NCI-H524 (cell line): Measurements from ENCODE around the gene KANK2.

ENCODE experiments used
- DNase-seq, 2 experiments: peaks; one replicate each; lab custom pipeline; 2025; lab: John Stamatoyannopoulos, UW

The KANK2 gene

DNA sequence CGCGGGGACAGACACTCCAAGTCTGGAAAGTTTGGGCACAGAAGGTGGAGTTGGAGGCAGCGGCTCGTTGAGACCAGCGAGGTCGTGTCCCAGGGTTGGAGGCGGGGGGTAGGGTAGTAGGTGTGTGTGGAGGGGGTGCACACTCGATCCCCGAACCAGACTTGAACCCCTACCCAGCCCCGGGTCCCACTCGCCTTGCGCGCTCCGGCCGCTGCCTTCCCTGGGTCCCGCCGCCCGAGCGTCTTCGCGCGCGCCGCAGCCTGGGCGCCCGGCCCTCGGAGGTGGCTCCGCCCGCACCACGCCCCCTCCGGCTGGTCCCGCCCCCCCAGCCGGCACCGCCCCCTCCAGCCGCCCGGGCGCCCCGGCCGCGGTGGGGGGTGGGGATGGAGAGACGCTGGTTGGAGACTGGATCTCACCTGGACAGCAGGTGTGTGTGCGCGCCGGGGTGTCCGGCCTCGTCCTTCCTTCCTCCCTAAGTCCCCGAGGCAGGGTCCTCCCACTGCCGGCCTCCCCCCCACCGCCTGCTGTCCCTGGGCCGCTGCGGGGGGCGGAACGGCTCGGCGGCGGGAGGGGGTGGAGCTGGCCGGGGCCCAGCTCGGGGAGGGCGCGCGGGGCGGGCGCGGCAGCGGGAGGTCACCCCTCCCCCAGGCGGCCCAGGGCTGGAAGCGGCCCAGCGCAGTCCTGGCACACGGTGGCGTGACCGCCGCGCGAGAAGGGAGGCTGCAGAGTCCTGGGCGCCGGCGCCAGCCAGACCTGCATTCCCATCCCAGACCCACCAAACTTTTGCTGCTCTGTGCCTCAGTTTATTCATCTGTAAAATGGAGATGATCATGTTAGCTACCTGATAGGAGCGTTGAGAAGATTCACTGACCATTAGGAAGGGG, at the start of gene KANK2:
Gene KANK2, minus strand, starts transcription at position 255 of the 884 bp plus-strand sequence. CDS start 3,034 bp downstream, outside the sequence.
- peak; percentile 50 to 83 for DNase-seq

DNA sequence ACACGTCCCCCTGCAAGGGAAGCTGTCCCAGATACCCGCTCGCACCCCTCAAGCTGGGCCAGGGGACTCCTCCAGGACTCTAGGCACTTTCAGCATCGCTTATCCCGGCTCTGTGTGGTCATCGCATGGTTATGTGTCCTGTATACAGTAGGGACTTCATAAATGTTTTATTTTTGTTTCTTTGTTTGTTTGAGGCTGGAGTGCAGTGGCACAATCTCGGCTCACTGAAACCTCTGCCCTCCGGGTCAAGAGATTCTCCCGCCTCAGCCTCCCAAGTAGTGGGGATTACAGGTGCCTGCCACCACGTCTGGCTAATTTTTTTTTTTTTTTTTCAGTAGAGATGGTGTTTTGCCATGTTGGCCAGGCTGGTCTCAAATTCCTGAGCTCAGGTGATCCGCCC, 49.6 kb upstream of the KANK2 start:
- no peak for DNase-seq

DNA sequence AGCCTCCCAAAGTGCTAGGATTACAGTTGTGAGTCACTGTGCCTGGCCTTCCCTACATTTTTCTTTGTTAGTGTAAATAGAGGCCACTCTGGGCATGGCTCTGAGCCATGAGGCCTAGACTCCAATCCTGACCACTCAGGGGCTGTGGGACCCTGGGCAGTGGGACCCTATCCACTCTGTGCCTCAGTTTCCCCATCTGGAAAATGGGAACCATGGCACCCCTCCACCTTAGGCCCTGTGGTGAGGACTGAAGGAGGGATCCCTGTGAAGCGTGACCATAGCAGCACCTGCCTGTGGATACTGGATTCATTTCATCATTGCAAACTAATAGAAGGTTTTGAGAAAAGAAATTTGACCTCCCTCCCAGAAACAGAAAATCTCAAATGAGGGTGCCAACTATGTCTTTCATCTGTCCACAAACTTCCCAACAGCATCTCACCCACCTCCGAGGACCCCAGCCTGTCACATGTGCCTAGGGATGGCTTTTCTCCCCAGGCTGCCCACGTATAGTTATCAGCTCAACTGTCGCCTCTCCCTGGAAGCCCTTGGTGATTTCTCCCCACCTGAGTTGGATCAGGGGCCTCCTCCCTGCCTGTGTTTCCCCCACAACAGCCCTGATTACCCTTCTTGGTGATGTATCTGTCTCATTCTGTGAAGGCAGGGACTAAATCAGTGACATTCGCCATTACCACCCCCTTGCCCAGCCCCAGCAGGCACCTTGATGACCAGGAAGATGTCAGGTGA, 47.7 kb upstream of the KANK2 start:
- no peak for DNase-seq

DNA sequence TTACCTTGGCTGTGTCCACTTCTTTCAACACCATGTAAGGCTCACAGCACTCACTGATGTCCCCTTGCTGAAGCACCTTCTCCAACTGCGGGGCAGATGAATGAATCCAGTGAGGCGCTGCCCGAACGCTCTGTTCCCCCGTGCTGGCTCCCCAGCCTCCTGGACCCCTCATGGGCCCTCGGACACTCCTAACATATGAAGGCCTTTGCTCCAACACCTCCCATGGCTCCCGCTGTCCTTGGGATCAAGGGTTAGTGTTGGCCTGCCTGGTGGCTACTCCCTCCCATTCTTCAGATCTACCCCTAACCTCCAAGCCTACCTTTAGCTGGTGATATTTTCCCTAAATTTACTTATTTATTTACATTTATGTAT, 46.4 kb upstream of the KANK2 start:
- no peak for DNase-seq

DNA sequence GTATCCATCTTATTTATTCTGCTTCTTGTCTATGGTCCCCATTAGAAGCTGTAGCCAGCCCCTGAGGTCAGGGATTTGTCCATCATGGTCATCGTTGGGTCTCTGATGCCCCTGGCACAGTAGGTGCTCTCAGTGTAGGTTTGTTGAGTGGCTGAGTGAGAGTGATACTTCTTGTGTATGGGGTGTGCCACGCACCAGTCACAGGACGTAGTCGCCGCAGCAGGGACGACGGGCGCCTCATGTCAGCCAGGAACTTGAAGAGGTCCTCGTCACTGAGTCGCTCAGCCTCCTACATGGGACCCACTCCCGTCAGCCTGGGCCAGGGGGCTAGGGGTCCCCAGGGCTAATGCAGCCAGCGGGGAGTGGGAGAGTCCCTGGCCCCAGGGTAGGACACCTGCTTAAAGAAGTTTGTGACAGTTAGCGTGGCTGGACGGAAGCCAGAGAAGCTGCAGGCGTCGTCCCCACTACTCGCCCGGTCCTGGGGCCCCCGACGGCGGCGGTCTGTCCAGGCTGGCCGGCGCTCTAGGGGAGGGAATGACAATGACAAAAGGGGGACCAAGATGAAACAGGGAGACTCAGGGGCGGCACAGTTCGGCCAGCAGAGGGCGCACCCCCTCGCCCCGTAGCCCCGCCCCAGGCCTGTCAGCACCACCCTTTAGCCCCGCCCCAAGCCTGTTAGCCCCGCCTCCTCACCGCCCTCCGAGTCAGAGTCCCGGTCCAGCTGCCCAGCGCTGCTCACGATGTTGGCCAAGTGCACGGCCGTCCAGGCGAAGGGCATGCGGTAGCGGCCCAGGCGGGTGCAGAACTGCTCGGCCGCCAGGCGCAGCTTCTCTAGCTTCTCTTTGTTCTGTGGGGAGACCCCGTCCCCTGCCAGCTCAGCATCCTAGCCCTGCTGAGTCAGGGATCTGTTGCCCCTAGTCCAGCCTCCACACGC, 45.8 kb upstream of the KANK2 start:
- DNase-seq, result peak; percentile 35 to 50

DNA sequence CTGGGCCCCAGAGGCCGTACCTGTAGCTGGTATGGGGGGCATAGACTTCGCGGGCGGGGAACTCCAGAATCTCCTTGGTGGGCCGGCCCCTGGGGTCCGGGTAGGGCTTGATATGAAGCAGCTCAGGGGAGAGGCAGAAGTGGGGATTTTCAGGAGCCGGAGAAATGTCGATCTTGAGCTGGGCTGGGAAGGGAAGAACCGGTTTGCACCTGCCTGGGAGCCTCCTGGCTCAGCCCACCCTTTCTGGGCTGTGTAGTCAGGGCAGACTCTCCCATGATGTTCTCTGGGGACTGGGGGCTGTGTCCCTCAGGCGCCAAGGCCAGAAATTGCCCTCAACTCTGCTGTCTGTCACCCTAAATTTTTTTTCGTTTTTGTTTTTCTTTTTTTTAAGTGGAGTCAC, 44.7 kb upstream of the KANK2 start:
- DNase-seq, result no peak

DNA sequence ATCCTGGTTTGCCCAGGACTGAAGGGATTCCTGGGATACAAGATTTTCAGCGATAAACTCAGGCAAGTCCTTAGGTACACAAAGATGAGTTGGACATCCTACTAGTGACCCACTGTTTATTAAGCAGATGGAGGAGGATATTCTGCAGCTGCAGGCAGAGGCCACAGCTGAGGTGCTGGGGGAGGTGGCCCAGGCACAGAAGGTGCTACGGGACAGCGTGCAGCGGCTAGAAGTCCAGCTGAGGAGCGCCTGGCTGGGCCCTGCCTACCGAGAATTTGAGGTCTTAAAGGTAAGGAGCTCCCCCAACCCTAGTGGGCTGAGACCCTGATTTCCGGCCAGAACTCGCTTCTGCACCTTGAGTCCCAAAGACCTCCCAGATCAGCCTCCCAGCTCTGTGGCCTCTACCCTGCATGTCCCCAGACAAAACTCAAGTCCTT, 42.7 kb upstream of the KANK2 start:
- no peak for DNase-seq

DNA sequence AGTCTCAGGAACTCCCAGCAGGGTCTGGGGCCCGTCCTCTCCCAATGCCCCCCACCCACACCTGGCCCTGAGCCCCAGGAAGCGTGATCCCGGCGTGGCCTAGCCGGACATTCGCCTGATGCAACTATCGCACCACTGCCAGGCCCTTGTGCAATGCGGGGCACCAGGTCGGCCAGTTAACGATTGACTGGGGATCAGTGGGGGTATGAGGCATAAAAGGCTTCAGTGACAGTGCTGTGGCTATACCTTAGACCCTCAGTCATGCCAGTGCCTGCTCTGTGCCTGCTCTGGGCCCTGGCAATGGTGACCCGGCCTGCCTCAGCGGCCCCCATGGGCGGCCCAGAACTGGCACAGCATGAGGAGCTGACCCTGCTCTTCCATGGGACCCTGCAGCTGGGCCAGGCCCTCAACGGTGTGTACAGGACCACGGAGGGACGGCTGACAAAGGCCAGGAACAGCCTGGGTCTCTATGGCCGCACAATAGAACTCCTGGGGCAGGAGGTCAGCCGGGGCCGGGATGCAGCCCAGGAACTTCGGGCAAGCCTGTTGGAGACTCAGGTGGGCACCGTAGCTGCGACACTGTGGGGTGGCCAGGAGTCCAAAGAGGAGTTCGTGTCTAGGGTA, 42.1 kb upstream of the KANK2 start, which contains the start of gene ANGPTL8:
Gene ANGPTL8, plus strand, starts transcription at position 243 of the 624 bp plus-strand sequence. Its CDS starts 19 bp downstream, at position 262.
- DNase-seq, result no peak

DNA sequence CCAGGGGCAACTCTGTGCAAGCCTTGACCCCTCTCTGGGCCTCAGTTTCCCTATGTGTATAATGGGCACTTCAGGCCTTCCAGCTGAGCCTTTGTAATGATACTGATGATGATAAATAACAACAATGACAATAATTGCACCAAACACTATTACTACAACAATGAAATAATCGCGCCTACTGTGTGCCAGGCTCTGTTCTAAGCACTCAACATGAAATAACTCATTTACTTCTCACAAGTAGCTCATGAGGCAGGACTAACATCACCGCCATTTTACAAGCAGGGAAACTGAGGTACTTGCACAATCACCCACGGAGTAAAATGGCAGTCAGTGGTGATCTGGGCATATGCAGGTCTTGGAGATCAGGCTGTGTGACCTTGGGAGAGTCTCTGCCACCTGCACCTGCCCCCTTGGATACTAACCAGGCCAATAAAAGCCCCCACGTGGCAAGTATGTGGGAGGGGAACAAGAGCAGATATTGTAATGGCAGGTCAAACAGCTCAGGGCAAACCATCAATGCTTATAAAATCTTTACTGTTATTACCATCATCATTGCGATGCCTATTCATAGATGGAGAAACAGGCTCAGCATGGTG, 41.5 kb upstream of the KANK2 start:
- DNase-seq, result no peak

DNA sequence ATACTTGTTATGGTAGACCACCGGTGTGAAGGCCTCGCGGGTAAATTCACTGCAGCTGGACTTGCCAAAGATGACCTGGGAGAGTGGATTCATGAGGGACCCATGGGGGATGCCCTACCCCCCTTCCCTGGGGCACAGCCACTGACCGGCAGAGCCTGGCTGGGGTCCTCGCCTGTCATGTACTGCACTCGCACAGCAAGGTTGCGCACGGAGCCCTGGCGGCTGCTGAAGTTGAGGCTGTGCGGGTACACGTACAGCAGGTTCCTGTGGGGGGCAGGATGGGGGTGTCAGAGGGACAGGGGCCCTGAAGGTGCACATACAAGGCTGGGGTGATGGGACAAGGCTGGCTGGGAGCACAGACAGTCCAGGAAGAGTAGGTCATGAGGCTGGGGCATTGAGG, 40.7 kb upstream of the KANK2 start:
- DNase-seq, result no peak

DNA sequence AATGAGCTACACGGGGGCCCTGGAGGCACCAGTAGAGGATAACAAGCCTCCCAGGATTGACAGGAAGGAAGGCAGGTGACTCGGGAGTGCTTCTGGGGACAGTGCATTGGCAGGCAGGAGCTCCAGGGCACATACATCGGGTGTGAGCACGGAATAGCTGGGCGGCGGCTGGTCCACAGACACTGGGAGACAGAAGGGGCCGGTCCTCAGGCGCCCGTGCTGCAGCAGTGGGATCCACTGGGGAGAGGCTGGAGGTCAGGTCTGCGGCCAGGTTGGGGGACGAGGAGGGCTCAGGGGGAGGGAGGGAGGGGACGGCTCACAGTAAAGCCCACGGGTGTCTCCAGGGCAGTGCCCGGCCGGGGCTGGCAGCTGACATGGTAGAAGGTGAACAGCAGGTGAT, 40.0 kb upstream of the KANK2 start:
- DNase-seq, result no peak

DNA sequence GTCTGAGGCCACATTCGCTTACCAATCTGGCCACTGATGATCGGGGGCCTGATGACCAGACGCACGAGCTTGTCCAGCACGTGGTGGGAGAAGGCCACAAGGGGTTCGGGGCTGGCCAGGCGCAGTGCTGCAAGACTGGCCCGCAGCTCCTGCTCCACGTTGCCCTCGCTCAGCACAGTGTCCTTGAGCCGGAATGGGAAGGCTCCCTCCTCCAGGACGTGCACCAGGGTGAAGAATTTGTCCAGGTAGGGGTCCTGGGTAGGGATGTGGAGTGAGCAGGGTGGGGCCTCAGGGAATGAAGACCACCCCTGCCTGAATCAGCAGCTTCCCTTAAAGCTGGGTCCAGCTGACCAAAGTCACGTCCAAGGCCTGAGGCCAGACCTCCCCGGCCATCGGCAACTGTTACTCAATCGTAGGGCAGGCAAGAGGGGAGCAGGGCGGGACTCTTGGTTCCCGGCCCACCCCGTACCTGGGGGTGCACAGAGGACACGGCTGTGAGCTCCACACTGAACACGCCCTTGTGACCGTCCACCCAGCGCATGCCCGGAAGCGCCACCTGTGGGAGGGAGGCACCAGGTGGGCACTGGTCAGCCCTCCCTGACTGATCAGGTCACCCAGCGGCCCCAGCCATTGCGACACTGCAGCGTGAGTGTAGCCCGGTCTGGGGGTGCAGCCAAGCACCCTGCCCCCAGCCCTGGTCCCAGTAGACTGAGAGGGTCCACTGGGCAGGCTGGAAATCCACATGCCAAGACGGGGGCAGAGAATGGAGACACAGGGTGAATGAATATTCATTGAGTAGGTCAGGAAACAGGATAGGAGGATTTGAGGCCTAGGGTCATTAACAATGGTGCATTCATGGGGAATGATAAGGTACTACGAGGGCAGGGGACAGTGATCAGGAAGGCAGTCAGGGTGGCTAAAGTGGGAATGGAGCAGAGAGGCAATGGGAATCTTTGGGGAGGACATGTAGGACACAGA, 39.3 kb upstream of the KANK2 start:
- DNase-seq, result no peak

DNA sequence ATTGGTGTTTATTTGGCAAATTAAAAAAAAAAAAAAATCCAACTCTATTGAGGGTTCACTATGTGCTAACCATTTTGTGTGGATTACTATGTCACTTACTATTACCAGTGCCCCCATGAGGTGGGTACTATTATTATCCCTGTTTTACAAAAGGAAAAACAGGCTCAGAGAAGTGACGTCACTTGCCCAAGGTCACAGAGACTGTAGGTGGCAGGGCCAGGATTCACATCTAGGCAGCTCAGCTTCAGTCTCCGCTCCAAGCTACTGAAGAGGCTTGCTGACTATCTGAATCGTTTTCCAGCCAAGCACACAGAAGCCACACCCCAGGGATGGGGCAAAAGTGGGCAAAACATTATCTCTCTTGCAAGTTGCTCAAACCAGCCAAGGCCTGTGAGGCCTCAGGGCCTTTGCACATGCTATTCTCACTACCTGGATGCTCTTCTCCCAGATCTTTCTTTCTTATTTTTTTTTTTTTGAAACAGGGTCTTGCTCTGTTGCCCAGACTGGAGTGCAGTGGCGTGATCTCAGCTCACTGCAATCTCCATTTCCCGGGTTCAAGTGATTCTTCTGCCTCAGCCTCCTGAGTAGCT, 37.2 kb upstream of the KANK2 start:
- no peak for DNase-seq

DNA sequence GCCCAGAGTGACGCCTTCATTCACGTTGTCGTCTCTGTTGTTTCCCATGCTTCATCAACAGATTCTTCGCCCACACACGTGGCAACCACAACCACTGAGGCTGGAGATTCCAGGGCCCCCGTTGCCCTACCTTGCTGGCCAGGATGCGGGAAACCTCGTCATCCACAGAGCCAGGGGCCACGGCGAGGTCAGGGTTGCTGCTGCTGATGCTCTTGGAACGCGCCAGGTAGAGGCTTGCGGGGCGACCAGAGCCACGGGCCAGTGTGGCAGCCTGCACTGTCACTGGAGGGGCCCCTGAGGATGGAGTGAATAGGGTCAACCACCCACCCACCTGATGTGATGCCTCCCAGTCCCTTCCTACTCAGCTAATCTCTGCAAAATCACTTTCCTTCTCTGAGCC, 35.7 kb upstream of the KANK2 start:
- no peak for DNase-seq

DNA sequence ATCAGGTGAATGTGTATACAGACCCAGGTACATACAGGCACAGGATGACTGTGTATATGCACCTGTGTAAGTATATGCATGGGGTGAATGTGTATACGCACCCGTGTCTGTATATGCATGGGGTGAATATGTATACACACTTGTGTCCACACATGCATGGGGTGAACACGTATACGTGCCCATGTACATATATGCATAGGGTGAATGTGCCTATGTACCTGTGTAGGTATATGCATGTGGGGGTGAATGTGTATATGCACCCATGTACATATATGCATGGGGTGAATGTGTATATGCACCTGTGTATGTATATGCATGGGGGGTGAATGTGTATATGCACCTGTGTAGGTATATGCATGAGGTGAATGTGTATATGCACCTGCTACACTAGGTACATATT, 35.2 kb upstream of the KANK2 start:
- no peak for DNase-seq

DNA sequence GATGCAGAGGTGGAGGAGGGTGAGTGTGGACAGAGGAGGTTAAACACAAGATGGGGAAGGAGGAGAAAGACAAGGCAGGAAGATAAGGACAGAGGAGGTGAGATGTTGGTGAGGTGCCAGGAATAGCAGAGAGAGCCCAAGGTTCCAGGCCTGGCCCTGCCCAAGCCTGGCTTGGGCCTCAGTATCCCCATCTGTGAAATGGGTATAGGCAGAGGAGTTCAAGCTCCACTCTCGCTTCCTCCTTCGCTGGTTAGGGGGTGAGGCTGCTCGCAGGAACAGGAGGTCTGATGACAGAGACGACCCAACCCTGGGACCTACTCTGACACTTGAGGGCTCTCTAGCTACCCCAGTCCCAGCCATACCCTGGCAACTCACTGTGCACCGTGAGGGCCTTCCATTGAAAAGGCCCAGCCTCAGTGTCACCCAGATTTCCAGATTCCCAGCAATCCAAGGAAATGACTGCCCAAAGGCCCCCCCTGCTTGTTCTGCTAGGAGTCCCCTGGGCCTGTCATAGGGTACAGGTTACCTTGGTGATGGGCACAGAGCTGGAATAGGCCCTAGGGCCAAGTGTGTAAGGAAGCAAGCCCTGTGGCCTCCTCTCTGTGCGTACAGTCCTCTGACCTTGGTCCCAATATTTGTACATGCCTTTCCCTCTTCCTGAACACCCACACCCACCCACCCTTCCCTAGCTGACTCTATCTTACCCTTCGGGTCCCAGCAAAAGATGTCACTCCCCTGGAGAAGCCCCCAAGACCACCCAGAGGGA, 33.5 kb upstream of the KANK2 start:
- DNase-seq, result no peak

DNA sequence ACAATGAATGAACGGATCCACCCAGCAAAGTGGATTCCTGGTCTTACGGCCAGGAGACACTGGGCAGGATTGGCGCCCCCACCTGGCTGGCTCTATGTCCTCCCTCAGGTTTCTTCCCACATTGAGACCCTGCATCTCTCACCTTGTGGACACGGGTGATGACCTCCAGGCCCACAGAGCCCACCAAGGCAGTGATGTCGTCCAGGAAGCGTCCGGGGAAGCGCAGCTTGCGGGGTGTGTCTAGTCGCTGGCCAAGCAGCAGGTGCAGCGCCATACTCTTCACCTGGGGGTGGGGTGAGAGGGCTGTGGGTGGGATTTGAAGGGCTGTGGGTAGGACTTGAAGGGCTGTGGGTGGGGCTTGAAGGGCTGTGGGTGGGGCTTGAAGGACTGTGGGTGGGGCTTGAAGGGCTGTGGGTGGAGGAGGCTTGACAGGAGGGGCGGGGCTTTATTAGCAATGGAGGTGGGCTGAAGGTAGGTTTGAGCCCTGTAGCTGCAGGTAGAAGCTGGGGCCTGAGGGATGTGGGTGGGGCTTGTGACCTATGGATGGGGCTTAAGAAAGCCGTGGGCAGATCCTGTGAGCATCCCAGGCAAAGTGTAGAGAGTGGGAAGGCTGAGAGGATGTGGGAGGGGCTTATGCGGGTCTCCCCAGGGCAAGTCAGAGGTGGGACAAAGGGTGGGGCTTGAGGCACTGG, 30.0 kb upstream of the KANK2 start:
- DNase-seq, result peak in 1 of 2 experiments; percentile 5

DNA sequence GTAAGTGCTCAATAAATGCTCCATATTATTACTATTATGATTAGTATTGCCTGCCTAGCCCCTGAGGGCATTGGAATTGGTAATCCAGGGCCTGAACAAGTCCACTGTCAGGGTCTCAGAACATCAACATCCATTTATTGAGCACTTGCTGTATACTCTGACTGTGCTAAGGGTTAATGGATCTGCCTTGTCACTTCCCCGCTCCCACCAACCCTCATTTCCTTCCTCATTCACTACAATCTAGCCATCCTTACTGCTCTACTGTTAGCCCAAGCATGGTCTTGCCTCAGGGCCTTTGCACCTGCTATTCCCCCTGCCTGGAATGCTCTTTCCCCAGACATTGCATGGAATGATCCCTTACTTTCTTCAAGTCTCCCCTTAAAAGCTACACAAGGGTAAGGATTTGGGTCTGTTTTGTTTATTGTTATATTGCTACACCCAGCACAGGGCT, 29.4 kb upstream of the KANK2 start:
- no peak for DNase-seq
